GM23338 (cell line): ENCODE data around the gene TJP1. TPM values are rescaled to one million over a fixed set of nuclear protein-coding genes. Genes with fewer than 3 reads are reported as not detected.

Experiments
- ATAC-seq: fragments of 200-7000 bp; cut with Tn5 transposase; 3 replicates; pipeline ENCODE4 v1.9.1; 2020
- DNase-seq: peaks from one replicate; pipeline ENCODE4 v3.0.0-alpha.2; 2015; ENCODE audit warnings: low spot score
- H2AFZ ChIP-seq: fragments of 200-600 bp; sonication (generic); 2 replicates; pipeline ENCODE4 v1.8.0; 2016; ENCODE audit warnings: antibody characterized with exemption, mild to moderate bottlenecking, moderate library complexity
- H3F3A ChIP-seq: fragments of 200-600 bp; sonication (generic); replicated peaks from 2 replicates; pipeline ENCODE4 v1.8.0; 2017; ENCODE audit warnings: antibody characterized with exemption, mixed run types, low read depth
- H3K27ac ChIP-seq: fragments of 200-600 bp; sonication (generic); 2 replicates; pipeline ENCODE4 v1.6.1; 2016; ENCODE audit warnings: low read depth
- H3K27me3 ChIP-seq: fragments of 200-600 bp; sonication (generic); 2 replicates; pipeline ENCODE4 v1.8.0; 2016; ENCODE audit warnings: mild to moderate bottlenecking, mixed run types, moderate library complexity; ENCODE audit not compliant: insufficient read depth
- H3K36me3 ChIP-seq: fragments of 200-600 bp; sonication (generic); 2 replicates; pipeline ENCODE4 v1.8.0; 2016; ENCODE audit warnings: mild to moderate bottlenecking; ENCODE audit not compliant: insufficient read depth
- H3K4me1 ChIP-seq: fragments of 200-600 bp; sonication (generic); 2 replicates; pipeline ENCODE4 v1.8.0; 2016; ENCODE audit warnings: mild to moderate bottlenecking, moderate library complexity; ENCODE audit not compliant: insufficient read depth
- H3K4me2 ChIP-seq: fragments of 200-600 bp; sonication (generic); 2 replicates; pipeline ENCODE4 v1.7.1; 2017; ENCODE audit warnings: mixed run types
- H3K4me3 ChIP-seq: fragments of 200-600 bp; sonication (generic); 2 replicates; pipeline ENCODE4 v1.6.1; 2016; ENCODE audit warnings: mixed run types
- H3K79me2 ChIP-seq: fragments of 200-600 bp; sonication (generic); replicated peaks from 2 replicates; pipeline ENCODE4 v1.8.0; 2017; ENCODE audit warnings: mild to moderate bottlenecking; ENCODE audit not compliant: insufficient read depth
- H3K9me2 ChIP-seq: fragments of 200-600 bp; sonication (generic); 2 replicates; pipeline ENCODE4 v1.8.0; 2017; ENCODE audit not compliant: insufficient read depth
- H4K20me1 ChIP-seq: fragments of 200-600 bp; sonication (generic); replicated peaks from 2 replicates; pipeline ENCODE4 v1.8.0; 2017; ENCODE audit warnings: mild to moderate bottlenecking; ENCODE audit not compliant: insufficient read depth
- H3K27ac Mint-ChIP-seq: 2 replicates; pipeline ENCODE4 v1.8.0; 2020; ENCODE audit warnings: inconsistent platforms, mild to moderate bottlenecking, moderate library complexity, mixed read lengths
- H3K27me3 Mint-ChIP-seq: 3 replicates; pipeline ENCODE4 v1.8.0; 2022; ENCODE audit warnings: low read depth, mild to moderate bottlenecking, moderate library complexity, mixed read lengths, inconsistent platforms; ENCODE audit not compliant: insufficient read depth, poor library complexity
- H3K36me3 Mint-ChIP-seq: 3 replicates; pipeline ENCODE4 v1.8.0; 2021; ENCODE audit warnings: low read depth, mild to moderate bottlenecking, inconsistent platforms, moderate library complexity, mixed read lengths
- H3K4me1 Mint-ChIP-seq: 3 replicates; pipeline ENCODE4 v1.8.0; 2020; ENCODE audit warnings: mild to moderate bottlenecking, inconsistent platforms, mixed read lengths
- H3K4me3 Mint-ChIP-seq: 3 replicates; pipeline ENCODE4 v1.8.0; 2021; ENCODE audit warnings: moderate library complexity, mild to moderate bottlenecking, inconsistent platforms, mixed read lengths
- H3K9me3 Mint-ChIP-seq: 3 replicates; pipeline ENCODE4 v1.8.0; 2020; ENCODE audit warnings: moderate library complexity, mild to moderate bottlenecking, inconsistent platforms, mixed read lengths
- CREB1 ChIP-seq: fragments of 250-450 bp; sonication (Bioruptor Pico); IDR thresholded peaks from 2 replicates; pipeline ENCODE4 v1.5.0; 2020; ENCODE audit warnings: low read depth, mild to moderate bottlenecking, moderate library complexity
- CTCF ChIP-seq, 2 experiments: fragments of 200-600 bp in 1 of 2; sonication (generic) in 1 of 2; conservative IDR thresholded peaks; 2 replicates each; pipeline versions ENCODE4 v1.5.1 to v1.6.1; 2016 to 2017; ENCODE audit warnings: antibody characterized with exemption in 2 of 2, low read depth in 2 of 2, mild to moderate bottlenecking in 2 of 2, moderate library complexity in 1 of 2
- ETS1 ChIP-seq: IDR thresholded peaks from 2 replicates; pipeline ENCODE4 v1.6.1; 2016; ENCODE audit warnings: antibody characterized with exemption
- EZH2phosphoT487 ChIP-seq: fragments of 200-600 bp; sonication (generic); IDR thresholded peaks from one replicate; pipeline ENCODE4 v1.8.1; 2018; ENCODE audit warnings: antibody characterized with exemption; ENCODE audit not compliant: unreplicated experiment
- JUNB ChIP-seq: IDR thresholded peaks from one replicate; pipeline ENCODE4 v1.6.1; 2016; ENCODE audit warnings: antibody characterized with exemption; ENCODE audit not compliant: unreplicated experiment
- NANOG ChIP-seq: IDR thresholded peaks from 2 replicates; pipeline ENCODE4 v1.6.1; 2016; ENCODE audit warnings: antibody characterized with exemption, borderline replicate concordance
- POLR2AphosphoS5 ChIP-seq: IDR thresholded peaks from 2 replicates; pipeline ENCODE4 v1.6.1; 2016; ENCODE audit warnings: antibody characterized with exemption, low read depth
- REST ChIP-seq: IDR thresholded peaks from one replicate; pipeline ENCODE4 v1.6.1; 2018; ENCODE audit warnings: antibody characterized with exemption; ENCODE audit not compliant: unreplicated experiment
- STAT1 ChIP-seq: IDR thresholded peaks from one replicate; pipeline ENCODE4 v1.6.1; 2016; ENCODE audit warnings: antibody characterized with exemption; ENCODE audit not compliant: unreplicated experiment
- ZNF114 ChIP-seq: fragments of 250-450 bp; sonication (Bioruptor Pico); IDR thresholded peaks from 2 replicates; pipeline ENCODE4 v1.5.0; 2020; ENCODE audit warnings: mild to moderate bottlenecking, moderate library complexity
- ZNF331 ChIP-seq: fragments of 250-450 bp; sonication (Bioruptor Pico); IDR thresholded peaks from 2 replicates; pipeline ENCODE4 v1.5.0; 2020; ENCODE audit warnings: low read depth, mild to moderate bottlenecking, moderate library complexity
- ZNF462 ChIP-seq: fragments of 250-450 bp; sonication (Bioruptor Pico); IDR thresholded peaks from 2 replicates; pipeline ENCODE4 v1.5.0; 2020; ENCODE audit warnings: mild to moderate bottlenecking, moderate library complexity
- polyA plus RNA-seq: library from polyadenylated mRNA; unstranded; fragments of >200 nt; fragmentation: Nextera tagmentation; extraction: Ambion mirVana; gene quantifications from 2 replicates; pipeline ENCODE4 v1.2.1, GENCODE V29; 2016
- total RNA-seq: library from RNA; depleted of rRNA; stranded (reverse); fragments of >200 nt; shearing (Covaris generic); gene quantifications from 2 replicates; pipeline ENCODE4 v1.2.3, GENCODE V29; 2014

Gene TJP1
- total and polyA plus RNA-seq, 2 experiments from 2014 or later: 76.2 to 116 TPM

- no peaks in the 10 kb centered on the region for H3K27me3 ChIP-seq
- TF ChIP-seq EZH2phosphoT487: no peak
- TF ChIP-seq ZNF331 (CRISPR knock-in tag): no peak
- no peak for TF ChIP-seq ZNF114 (CRISPR knock-in tag)
- TF ChIP-seq NANOG: no peak
- no peak for TF ChIP-seq ZNF462
- no peak for TF ChIP-seq POLR2AphosphoS5
- TF ChIP-seq STAT1: no peak
- TF ChIP-seq CTCF (conservative IDR thresholded peaks at IDR 0.05; ENCODE audit: low read depth in 2 of 2): no peak
- no peak for TF ChIP-seq JUNB
- no peak for TF ChIP-seq CREB1 (CRISPR knock-in tag)
- no peak for TF ChIP-seq ETS1
- no peak for TF ChIP-seq REST
- no peak overlapping the region for H3K4me3 Mint-ChIP-seq
- no peak overlapping the region for H3K27ac ChIP-seq
- no peak for ATAC-seq
- no peak overlapping the region for H2AFZ ChIP-seq
- H3K4me1 Mint-ChIP-seq: peaks cover 3% of the 10 kb centered on the region; the same call in 1 of the 3 replicates
- H3K27me3 Mint-ChIP-seq: peaks cover 3% of the 10 kb centered on the region
- no peaks in the 10 kb centered on the region for H3K36me3 ChIP-seq
- no peaks in the 10 kb centered on the region for H3F3A ChIP-seq
- no peak for DNase-seq
- H4K20me1 ChIP-seq: no peaks in the 10 kb centered on the region
- H3K36me3 Mint-ChIP-seq: no peaks in the 10 kb centered on the region
- H3K9me2 ChIP-seq: no peaks in the 10 kb centered on the region
- H3K27ac Mint-ChIP-seq: no peak overlapping the region
- H3K79me2 ChIP-seq: no peaks in the 10 kb centered on the region
- H3K4me3 ChIP-seq: no peak overlapping the region
- no peak overlapping the region for H3K4me2 ChIP-seq
- no peaks in the 10 kb centered on the region; the same call in 2 of the 3 replicates for H3K9me3 Mint-ChIP-seq
- no peaks in the 10 kb centered on the region for H3K4me1 ChIP-seq
These were observed 16.2 kb upstream of the TJP1 start for GRCh38 chr15:29838352-29839010.
